Motor neuron (in vitro differentiated cells): ENCODE results near the gene SCAPER. TPM values are rescaled to one million over a fixed set of nuclear protein-coding genes. Genes with fewer than 3 reads are reported as not detected.

Experiments used
- ATAC-seq, 8 experiments: fragments of 200-7000 bp; cut with Tn5 transposase; replicated peaks in 6 of 8; 2 replicates each; pipeline ENCODE4 v1.8.0; 2021; ENCODE audit warnings: mild to moderate bottlenecking in 8 of 8, moderate library complexity in 8 of 8
- H3K27ac ChIP-seq, 2 donors: fragments of 250-450 bp; sonication (Bioruptor Pico); 2 replicates each; pipeline ENCODE4 v1.9.0; 2021; ENCODE audit warnings: antibody characterized with exemption in 2 of 2, mild to moderate bottlenecking in 2 of 2, moderate library complexity in 1 of 2
- H3K4me1 ChIP-seq, 2 donors: fragments of 250-450 bp; sonication (Bioruptor Pico); replicated peaks in 1 of 2; 2 replicates each; pipeline ENCODE4 v1.6.1; 2021; ENCODE audit warnings: antibody characterized with exemption in 2 of 2, mild to moderate bottlenecking in 2 of 2, moderate library complexity in 1 of 2
- H3K4me3 ChIP-seq, 5 donors: fragments of 250-450 bp; sonication (Bioruptor Pico); 2 replicates each; pipeline ENCODE4 v1.9.0; 2021; ENCODE audit warnings: antibody characterized with exemption in 5 of 5, mild to moderate bottlenecking in 5 of 5, moderate library complexity in 4 of 5
- WGBS, 10 experiments: fragments of 450-650 bp; shearing (Covaris generic); methylation state at CpG; one replicate each; pipeline ENCODE4 v1.0.0; 2022; 5-methylcytosine and 5-hydroxymethylcytosine counted together
- in situ Hi-C, 9 experiments: fragments of 400-800 bp; cut with MboI; loops; one replicate each; pipeline ENCODE4 v1.15.0; 2021; ENCODE audit warnings: low sequenced_read_pairs in 9 of 9, low pct_unique_long_range_greater_than_20kb in 2 of 9; ENCODE audit not compliant: unreplicated experiment in 9 of 9
- total RNA-seq, 8 experiments: library from RNA; unstranded; fragments of 300-600 nt; gene quantifications; 2 replicates each; pipeline versions ENCODE4 v1.2.3 to v1.2.4, GENCODE V29; 2022

SCAPER gene
- total RNA-seq, 8 experiments from 2014 or later: 4.7 to 32.4 (median 22.6) TPM

DNA sequence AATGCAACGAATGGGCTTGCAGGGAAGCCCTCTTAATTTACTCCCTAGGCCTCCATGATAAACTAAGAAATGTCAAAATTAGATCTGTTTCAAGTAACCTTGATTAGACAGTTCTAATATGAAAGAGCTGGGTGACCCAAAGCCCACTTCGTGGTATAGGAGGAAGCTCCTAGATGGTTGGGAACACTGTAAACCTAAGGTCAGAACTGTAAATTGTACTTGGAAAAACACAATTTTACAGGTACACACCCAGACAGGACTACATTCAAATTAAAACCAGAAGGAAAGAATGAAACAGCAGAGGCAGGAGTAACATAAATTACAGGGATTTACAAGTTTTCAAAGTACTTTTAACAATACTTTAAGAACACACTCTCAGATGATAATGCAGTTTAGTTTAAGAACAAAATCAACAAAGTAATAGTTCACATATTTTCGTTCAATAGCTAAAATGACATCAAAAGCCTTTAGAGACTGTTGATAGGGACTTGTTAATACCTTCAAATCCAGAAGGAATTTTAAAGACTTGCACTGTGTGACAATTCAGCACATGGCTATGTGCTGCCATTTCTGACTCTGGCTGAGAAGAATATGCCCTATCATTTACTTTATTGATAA, 550.2 kb downstream of the SCAPER start:
- 23 to 93% (median 68%) methylated on average over 1 to 3 of the region's 3 CpGs for WGBS, 10 experiments
- no peak for ATAC-seq
- in situ Hi-C loops: loop anchor here in 2 of 9 experiments (25.0 kb wide), 2 partner anchors 107 to 482 kb away; no protein-coding TSS in a partner anchor
- no peaks in the 10 kb centered on the region for H3K4me1 ChIP-seq
- H3K27ac ChIP-seq: no peak overlapping the region
- H3K4me3 ChIP-seq: no peak overlapping the region

DNA sequence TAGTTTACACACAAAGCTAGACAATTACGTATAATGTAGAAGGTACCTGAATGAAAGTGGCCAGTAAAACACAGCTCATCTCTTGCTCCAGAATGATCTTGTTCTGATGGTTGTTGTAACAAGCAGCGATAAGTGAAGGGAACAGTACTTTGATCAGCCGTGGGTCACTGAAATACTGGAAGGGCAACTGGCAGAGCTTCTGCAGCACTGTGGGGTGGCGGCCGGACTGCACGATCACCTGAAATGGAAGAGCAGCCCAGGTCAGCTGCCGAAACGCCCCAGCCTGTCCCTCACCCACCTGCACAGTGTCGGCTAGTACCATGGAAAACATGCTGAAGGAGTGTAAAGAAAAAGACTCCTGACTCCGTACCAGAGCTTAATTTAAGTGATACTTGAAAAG, 551.2 kb downstream of the SCAPER start:
- ATAC-seq: no peak
- WGBS, 10 experiments: 70 to 100% (median 88%) methylated on average over 1 to 9 of the region's 10 CpGs; no CpG with 5 or more reads in 2 of the 10 experiments
- H3K4me3 ChIP-seq: no peak overlapping the region
- H3K27ac ChIP-seq: no peak overlapping the region
- H3K4me1 ChIP-seq: no peaks in the 10 kb centered on the region
- in situ Hi-C loops: loop anchor here in 2 of 9 experiments (25.0 kb wide), 2 partner anchors 108 to 483 kb away; no protein-coding TSS in a partner anchor

DNA sequence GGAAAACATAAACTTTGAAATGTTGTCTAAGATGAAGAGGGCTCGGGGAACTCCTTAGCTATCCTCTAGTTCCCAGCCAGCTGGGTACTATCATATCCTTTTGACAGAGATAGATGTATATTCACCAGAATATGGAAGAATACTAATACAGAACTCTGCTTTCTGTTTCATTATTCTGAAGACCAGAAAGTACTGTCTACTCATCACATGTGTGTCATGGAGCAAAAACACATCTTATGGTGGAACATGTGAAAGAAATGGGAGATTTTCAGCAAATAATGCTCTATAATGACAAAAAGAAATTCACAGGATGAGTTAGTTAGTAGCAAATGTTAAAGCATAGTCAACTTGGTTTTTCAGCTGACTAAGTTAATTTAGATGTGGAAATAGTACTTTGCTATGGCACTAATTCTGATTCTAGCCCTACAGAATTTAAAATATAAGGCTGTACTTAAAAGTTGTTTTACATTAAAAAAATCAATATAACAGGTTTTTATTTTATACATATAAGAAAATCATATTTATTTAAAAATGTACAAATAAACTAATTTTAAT, 552.0 kb downstream of the SCAPER start:
- no peak overlapping the region for H3K27ac ChIP-seq
- no peak for ATAC-seq
- in situ Hi-C loops: loop anchor here in 2 of 9 experiments (25.0 kb wide), 2 partner anchors 109 to 484 kb away; no protein-coding TSS in a partner anchor
- no peaks in the 10 kb centered on the region for H3K4me1 ChIP-seq
- no peak overlapping the region for H3K4me3 ChIP-seq
- WGBS, 10 experiments: 88 to 100% (median 100%) methylated on average over 1 of the region's 1 CpG; no CpG with 5 or more reads in 3 of the 10 experiments

DNA sequence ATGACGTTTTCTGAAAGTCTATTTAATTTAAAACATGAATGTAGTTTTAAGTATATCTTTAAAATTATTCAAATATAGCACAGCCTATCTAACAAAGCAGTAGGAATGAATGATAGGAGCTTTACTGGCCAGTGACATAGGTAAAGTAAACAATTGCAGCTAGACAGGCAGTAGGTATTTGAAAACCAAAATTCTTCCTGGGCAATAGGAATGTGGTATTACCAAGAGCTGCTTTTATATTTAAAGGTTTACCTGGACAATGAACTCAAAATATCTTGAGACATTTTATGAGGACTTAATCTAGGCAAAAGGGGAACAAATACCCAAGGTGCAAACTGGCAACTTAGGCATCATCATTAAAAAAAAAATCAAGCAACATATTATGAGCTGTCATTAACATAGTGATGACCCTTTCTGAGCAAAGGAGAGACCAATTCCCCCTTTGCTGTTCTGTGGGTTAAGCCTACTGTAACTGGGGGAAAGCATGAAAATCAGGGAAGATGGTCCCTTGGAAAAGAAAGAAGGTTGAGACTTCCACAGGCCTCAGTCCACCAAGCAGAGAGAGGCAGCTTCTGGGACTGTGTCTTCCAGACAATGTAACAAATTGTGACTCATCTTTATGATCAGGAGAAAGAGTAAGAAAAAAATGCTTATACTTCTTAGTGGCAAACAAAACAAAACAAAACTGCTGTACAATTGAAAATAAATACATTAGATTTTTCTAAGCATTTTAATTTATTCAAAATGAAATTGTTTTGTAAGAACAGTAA, 555.7 kb downstream of the SCAPER start:
- Histone ChIP-seq H3K27ac (no peak overlapping the region), H3K4me3 (no peak overlapping the region), H3K4me1 (peaks cover 0 to 11% of the 10 kb centered on the region in 2 donors)
- ATAC-seq: peak in 1 of 8 experiments; percentile 49
- 46 to 100% (median 67%) methylated on average over 1 of the region's 1 CpG; no CpG with 5 or more reads in 1 of the 10 experiments for WGBS, 10 experiments
- in situ Hi-C loops: loop anchor here in 2 of 9 experiments (25.0 kb wide), 2 partner anchors 113 to 488 kb away; no protein-coding TSS in a partner anchor

DNA sequence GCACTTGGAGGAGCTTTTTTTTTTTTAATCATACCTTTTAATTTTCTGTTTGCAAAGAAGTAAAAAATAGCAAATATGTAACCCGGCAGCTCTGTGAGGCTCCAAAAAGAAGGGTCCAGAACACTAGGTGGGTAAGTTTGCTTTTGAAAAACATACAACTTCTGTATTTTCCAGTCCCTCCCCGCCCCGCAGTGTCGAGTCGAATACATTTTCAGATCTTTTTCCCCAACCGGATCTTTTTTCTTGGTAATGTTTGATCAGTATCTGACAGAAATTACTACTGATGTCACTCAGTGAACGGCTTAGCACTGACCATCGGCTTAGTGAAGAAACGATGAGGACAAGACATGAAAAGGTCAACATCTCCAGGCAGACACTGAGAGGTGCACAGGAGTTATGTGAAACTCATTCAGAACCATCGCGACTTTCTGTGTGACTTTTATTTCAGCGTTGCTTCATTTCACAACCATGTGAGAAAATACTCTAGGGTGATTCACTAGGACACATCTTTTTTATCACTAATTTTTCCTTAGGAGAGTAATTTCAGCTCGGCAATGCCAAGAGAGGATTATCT, 557.6 kb downstream of the SCAPER start:
- peak in 2 of 8 experiments; percentile 5 to 43 for ATAC-seq
- Histone ChIP-seq H3K4me3 (peak overlapping the region in 1 of 5 donors; percentile 31), H3K4me1 (peaks cover 0 to 19% of the 10 kb centered on the region in 2 donors), H3K27ac (no peak overlapping the region)
- in situ Hi-C loops: no loop called here
- 0 to 93% (median 19%) methylated on average over 1 to 13 of the region's 13 CpGs for WGBS, 10 experiments

DNA sequence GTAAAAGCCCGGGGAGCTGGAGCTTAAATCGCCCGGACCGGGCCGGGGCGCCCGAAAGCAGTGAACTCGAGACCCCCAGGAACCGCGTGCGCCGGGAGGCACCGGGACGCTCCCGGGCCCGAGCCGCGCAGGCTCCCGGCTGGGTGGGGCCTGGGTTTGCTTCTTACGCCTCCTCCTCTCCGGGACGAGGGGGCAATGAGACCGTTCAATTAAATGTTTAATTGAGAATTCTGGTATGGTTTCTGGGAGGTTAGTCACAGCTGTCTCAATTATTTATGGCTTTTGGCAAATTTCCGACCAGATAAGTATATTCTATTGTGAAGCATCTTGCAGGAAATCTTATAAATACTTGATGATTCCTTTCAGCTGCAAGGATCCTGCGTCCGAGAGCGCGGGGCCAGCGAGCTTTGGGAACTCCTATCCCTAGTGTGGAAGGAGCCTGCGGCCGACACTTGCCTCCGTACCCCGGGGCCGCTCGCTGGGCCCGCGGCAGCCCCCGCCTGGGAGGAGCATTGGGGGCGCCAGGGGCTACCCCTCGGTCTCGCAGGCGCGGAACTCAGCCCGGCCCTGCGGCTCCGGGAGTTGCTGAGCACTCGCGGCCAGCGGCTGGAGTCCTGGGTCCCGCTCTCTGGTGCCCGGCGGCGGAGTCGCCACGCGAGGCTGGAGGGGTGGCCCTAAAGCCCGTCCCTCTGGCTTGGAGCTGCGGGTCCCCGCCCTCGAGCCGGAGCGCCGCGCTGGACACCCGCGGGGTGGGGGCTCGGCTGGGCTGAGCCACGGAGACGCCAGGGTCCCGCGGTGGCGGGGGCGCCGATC, 558.3 kb downstream of the SCAPER start:
- WGBS, 10 experiments: 0 to 40% (median 9%) methylated on average over 1 to 21 of the region's 74 CpGs; no CpG with 5 or more reads in 2 of the 10 experiments
- H3K4me1 ChIP-seq: peaks cover 0 to 26% of the 10 kb centered on the region in 2 donors
- in situ Hi-C loops: no loop called here
- H3K27ac ChIP-seq: no peak overlapping the region
- peak overlapping the region in 3 of 5 donors; percentile 12 to 31 (median 14) for H3K4me3 ChIP-seq
- ATAC-seq: peak in 7 of 8 experiments; percentile 10 to 63 (median 53)

DNA sequence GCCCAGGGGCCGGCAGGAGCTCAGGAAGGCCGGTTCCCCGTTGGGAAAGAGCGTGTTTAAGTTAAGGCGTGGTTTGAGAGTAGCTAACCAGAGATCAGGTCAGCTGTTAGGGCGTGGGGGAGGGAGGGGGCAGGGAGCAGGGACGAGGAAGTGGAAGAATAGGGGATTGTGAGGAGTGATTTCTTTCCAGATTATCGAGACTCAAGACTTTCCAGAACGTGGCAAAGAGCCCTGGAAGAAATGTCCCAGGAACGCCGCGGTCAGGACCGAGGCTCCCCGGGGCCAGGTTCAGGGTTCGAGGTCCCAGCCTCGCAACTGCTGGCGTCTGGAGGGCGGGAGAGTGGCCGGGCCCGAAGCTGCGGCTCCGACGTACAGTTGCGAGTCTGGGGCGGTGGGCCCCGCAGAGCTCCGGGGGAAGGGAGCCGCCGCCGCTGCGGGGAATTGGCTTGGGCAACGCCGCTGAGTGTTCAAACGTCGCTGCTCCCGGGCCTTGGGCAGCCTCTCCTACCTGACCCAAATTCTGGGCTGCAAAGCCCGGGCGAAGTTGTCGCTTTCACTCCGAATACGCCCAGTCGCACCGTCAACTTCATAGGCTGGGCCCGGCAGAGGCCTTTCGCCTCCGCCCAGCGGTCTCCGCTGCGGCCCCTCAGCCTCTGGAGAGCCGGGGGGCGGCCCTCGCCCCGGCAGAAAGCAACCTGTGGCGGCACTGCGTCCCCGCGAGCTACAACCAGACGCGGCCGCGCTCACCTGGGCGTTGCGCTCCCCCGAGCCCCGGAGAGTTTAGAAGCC, 559.1 kb downstream of the SCAPER start:
- in situ Hi-C loops: no loop called here
- H3K27ac ChIP-seq: no peak overlapping the region
- 0 to 17% methylated on average over 1 to 5 of the region's 65 CpGs; no CpG with 5 or more reads in 8 of the 10 experiments for WGBS, 10 experiments
- peak overlapping the region in 3 of 5 donors; percentile 12 to 31 (median 14) for H3K4me3 ChIP-seq
- peaks cover 2 to 31% of the 10 kb centered on the region in 2 donors for H3K4me1 ChIP-seq
- ATAC-seq: peak; percentile 16 to 45 (median 27)

DNA sequence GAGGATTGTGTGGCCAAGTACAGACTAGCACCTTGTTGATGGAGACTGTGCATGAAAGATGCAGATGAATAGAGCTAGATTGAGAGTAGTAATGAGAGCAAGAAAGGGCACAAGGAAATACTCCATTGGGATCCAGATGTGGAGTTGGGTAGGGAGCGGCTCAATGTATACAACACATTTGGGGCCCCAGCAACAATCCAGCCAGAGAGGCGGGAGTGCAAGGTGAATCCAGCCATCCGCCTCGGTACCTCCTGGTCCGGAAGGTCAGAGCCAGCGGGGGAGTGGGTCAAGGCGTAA, 559.6 kb downstream of the SCAPER start:
- no peak overlapping the region for H3K4me3 ChIP-seq
- 6 to 60% (median 13%) methylated on average over 1 to 5 of the region's 7 CpGs; no CpG with 5 or more reads in 5 of the 10 experiments for WGBS, 10 experiments
- H3K27ac ChIP-seq: no peak overlapping the region
- ATAC-seq: peak in 1 of 8 experiments; percentile 28
- in situ Hi-C loops: no loop called here
- H3K4me1 ChIP-seq: peaks cover 2 to 33% of the 10 kb centered on the region in 2 donors

DNA sequence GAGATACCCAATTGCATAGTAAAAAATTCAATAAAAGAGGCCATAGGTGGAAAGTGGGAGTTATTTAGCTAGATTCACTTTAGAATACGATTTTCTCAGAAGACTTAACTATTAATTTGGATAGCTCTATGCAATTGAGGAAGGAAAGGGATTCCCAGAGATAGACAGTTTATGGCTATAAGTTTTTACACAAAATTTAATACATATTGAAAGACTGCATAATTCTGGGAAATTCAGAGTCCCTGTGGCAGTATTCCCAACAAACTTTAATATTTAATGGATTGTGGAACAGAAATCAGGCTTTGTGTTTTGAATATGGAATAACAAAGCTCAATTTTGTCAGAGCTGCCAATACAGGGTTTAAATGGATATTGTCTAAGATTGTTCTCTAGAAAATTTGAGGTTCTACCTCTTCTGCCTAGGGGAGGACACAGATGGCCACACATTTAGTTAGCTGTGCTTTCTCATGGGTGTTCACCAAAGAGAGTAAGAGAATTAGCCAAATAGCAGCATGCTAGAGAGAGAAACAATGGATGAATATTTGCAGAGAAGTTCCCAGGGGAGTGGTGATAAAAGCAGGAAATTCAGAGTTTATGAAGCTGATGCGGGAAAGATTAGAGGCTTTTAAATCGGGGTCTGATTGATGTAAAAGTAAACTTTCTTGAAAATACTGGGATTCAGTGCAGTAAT, 560.1 kb downstream of the SCAPER start:
- peaks cover 5 to 38% of the 10 kb centered on the region in 2 donors for H3K4me1 ChIP-seq
- in situ Hi-C loops: no loop called here
- no peak overlapping the region for H3K27ac ChIP-seq
- no peak overlapping the region for H3K4me3 ChIP-seq
- ATAC-seq: peak in 1 of 8 experiments; percentile 13
- WGBS, 10 experiments: 0 to 63% (median 11%) methylated on average over 1 to 3 of the region's 3 CpGs

DNA sequence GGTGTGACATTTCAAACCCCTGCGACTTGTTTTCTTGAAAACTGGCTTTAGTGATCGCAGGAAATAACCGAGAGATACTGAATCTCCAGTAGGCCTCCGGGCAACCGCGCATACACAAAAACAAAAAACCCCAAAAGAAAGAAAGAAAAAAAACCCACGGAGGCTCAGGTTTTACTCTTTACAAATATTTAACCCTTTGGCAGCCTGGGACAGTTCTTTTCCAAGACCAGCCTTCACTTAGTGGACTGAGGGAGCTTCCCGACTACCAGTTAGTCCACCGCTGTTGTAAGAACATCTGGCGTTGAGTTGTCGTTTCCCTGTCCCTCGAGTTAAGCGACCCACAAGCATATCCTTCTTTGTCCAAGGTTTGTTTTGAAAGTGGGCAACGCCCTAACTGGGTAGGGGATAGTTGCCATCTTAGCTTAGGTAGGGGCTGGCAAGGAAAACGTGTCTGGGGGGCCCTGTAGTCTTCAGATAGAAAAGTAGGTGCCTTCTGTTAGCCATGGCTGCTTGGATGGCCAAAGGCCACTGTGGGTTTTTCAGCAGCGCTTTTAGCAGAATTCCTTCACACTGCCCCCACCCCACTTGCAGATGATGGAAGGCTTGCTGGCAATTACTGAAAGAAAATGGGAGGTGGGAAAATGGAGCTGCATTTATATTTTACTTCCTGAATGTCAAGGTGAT, 561.7 kb downstream of the SCAPER start:
- WGBS, 10 experiments: 10 to 91% (median 33%) methylated on average over 1 to 14 of the region's 16 CpGs; no CpG with 5 or more reads in 1 of the 10 experiments
- in situ Hi-C loops: no loop called here
- ATAC-seq: no peak
- peaks cover 9 to 45% of the 10 kb centered on the region in 2 donors for H3K4me1 ChIP-seq
- no peak overlapping the region for H3K4me3 ChIP-seq
- no peak overlapping the region for H3K27ac ChIP-seq
